H1 (cell line): Measurements from ENCODE around the gene OST4. TPM values are rescaled to one million over a fixed set of nuclear protein-coding genes. Genes with fewer than 3 reads are reported as not detected.

ENCODE experiments used
- CTCF ChIA-PET: fragments of 300-600 bp; sonication (Branson Sonifier 250); formaldehyde crosslinking; loops from one replicate; lab custom pipeline; 2021; ENCODE audit not compliant: partially characterized antibody; lab: Charles Lee
- POLR2A ChIA-PET: fragments of 300-600 bp; sonication (Branson Sonifier 250); formaldehyde crosslinking; loops from one replicate; lab custom pipeline; 2021; ENCODE audit warnings: inconsistent platforms; ENCODE audit not compliant: partially characterized antibody; lab: Charles Lee
- DNase-seq, 2 experiments: peaks; one replicate each; pipeline versions ENCODE4 v3.0.0 to v3.0.0-alpha.2; 2010 to 2022; ENCODE audit warnings: low spot score in 2 of 2, low read depth in 1 of 2, mixed read lengths in 1 of 2
- FAIRE-seq: peaks from 2 replicates; lab custom pipeline; 2011; peaks lifted over from hg19 to GRCh38; lab: Jason Lieb, UNC
- H2AFZ ChIP-seq: 2 replicates; pipeline ENCODE4 v1.8.1; 2012; ENCODE audit warnings: low read length, inconsistent platforms
- H2AK5ac ChIP-seq: 2 replicates; pipeline ENCODE4 v1.6.1; 2013; ENCODE audit warnings: low read depth, low read length
- H2BK120ac ChIP-seq: replicated peaks from 2 replicates; pipeline ENCODE3; 2013; ENCODE audit warnings: low read depth, low read length, inconsistent platforms
- H2BK12ac ChIP-seq: 2 replicates; pipeline ENCODE4 v1.6.1; 2013; ENCODE audit warnings: low read depth, low read length
- H2BK15ac ChIP-seq: 2 replicates; pipeline ENCODE4 v1.6.1; 2013; ENCODE audit warnings: low read length
- H2BK20ac ChIP-seq: 2 replicates; pipeline ENCODE4 v1.6.1; 2013; ENCODE audit warnings: low read length
- H2BK5ac ChIP-seq: 2 replicates; pipeline ENCODE4 v1.6.1; 2013; ENCODE audit warnings: low read depth, low read length
- H3K14ac ChIP-seq: 2 replicates; pipeline ENCODE4 v1.6.1; 2013; ENCODE audit warnings: inconsistent platforms; ENCODE audit not compliant: insufficient read length
- H3K18ac ChIP-seq: 2 replicates; pipeline ENCODE4 v1.6.1; 2013; ENCODE audit warnings: low read length; ENCODE audit errors: extremely low read depth
- H3K23ac ChIP-seq: 2 replicates; pipeline ENCODE4 v1.6.1; 2013; ENCODE audit warnings: inconsistent platforms; ENCODE audit not compliant: insufficient read length
- H3K23me2 ChIP-seq: 2 replicates; pipeline ENCODE4 v1.6.1; 2013; ENCODE audit warnings: low read depth, low read length
- H3K27ac ChIP-seq: 2 replicates; pipeline ENCODE4 v1.6.1; 2011; ENCODE audit warnings: low read depth, low read length, inconsistent platforms
- H3K27me3 ChIP-seq, 4 experiments: replicated peaks in 1 of 4; 1 replicate in 1 of 4; 2 replicates in 3 of 4; pipeline versions ENCODE4 v1.6.1 to v1.8.1; 2011 to 2013; ENCODE audit warnings: low read length in 3 of 4, mild to moderate bottlenecking in 3 of 4, inconsistent platforms in 2 of 4, mixed read lengths in 2 of 4, moderate library complexity in 1 of 4; ENCODE audit not compliant: control insufficient read depth in 3 of 4, insufficient read depth in 3 of 4; ENCODE audit errors: extremely low read depth in 1 of 4
- H3K36me3 ChIP-seq, 4 experiments: 2 replicates each; pipeline versions ENCODE4 v1.6.1 to v1.8.1; 2011 to 2013; ENCODE audit warnings: mild to moderate bottlenecking in 4 of 4, low read length in 3 of 4, moderate library complexity in 2 of 4, control low read depth in 1 of 4, inconsistent platforms in 1 of 4; ENCODE audit not compliant: insufficient read depth in 4 of 4, control insufficient read depth in 2 of 4
- H3K4ac ChIP-seq: replicated peaks from 2 replicates; pipeline ENCODE3; 2013; ENCODE audit warnings: low read length, low read depth, mixed read lengths, inconsistent platforms; ENCODE audit not compliant: insufficient read length
- H3K4me1 ChIP-seq, 4 experiments: replicated peaks in 1 of 4; 1 replicate in 1 of 4; 2 replicates in 3 of 4; pipeline versions ENCODE4 v1.6.1 to v1.8.1; 2011 to 2013; ENCODE audit warnings: low read length in 3 of 4, inconsistent platforms in 2 of 4, mixed read lengths in 1 of 4; ENCODE audit not compliant: insufficient read depth in 4 of 4, control insufficient read depth in 3 of 4
- H3K4me2 ChIP-seq, 2 experiments: 2 replicates each; pipeline versions ENCODE4 v1.6.1 to v1.8.1; 2011 to 2013; ENCODE audit warnings: low read depth in 2 of 2, low read length in 2 of 2, control low read depth in 1 of 2, inconsistent platforms in 1 of 2, mild to moderate bottlenecking in 1 of 2; ENCODE audit not compliant: insufficient read depth in 1 of 2
- H3K4me3 ChIP-seq, 4 experiments: fragments of 200-600, 300-600 bp in 1 of 4; sonication (generic), shearing (Covaris generic), sonication (Bioruptor Twin) in 1 of 4; 2 replicates each; pipeline versions ENCODE4 v1.5.1 to v1.8.1; 2011 to 2016; ENCODE audit warnings: low read length in 4 of 4, low read depth in 3 of 4, control low read depth in 2 of 4, inconsistent platforms in 2 of 4, mild to moderate bottlenecking in 2 of 4, mixed read lengths in 1 of 4, moderate library complexity in 1 of 4; ENCODE audit not compliant: insufficient read depth in 2 of 4; ENCODE audit errors: extremely low read depth in 1 of 4
- H3K56ac ChIP-seq: replicated peaks from 2 replicates; pipeline ENCODE3; 2013; ENCODE audit warnings: low read depth, mild to moderate bottlenecking, mixed read lengths, low read length, inconsistent platforms; ENCODE audit not compliant: insufficient read length
- H3K79me1 ChIP-seq: 2 replicates; pipeline ENCODE4 v1.6.1; 2013; ENCODE audit warnings: low read depth, low read length, control low read depth
- H3K79me2 ChIP-seq, 2 experiments: 2 replicates each; pipeline versions ENCODE4 v1.6.1 to v1.8.1; 2012 to 2013; ENCODE audit warnings: low read length in 2 of 2, mild to moderate bottlenecking in 2 of 2, inconsistent platforms in 1 of 2; ENCODE audit not compliant: insufficient read depth in 2 of 2, control insufficient read depth in 1 of 2
- H3K9ac ChIP-seq, 4 experiments: replicated peaks in 1 of 4; 1 replicate in 1 of 4; 2 replicates in 3 of 4; pipeline versions ENCODE4 v1.6.1 to v1.8.1; 2011 to 2013; ENCODE audit warnings: low read depth in 3 of 4, low read length in 3 of 4, control low read depth in 2 of 4, mild to moderate bottlenecking in 2 of 4, moderate library complexity in 2 of 4, inconsistent platforms in 1 of 4; ENCODE audit errors: extremely low read depth in 1 of 4
- H3K9me3 ChIP-seq, 2 experiments: 2 replicates each; pipeline versions ENCODE4 v1.6.1 to v1.8.1; 2012 to 2013; ENCODE audit warnings: mild to moderate bottlenecking in 2 of 2, moderate library complexity in 2 of 2, control low read depth in 1 of 2, inconsistent platforms in 1 of 2, low read depth in 1 of 2, low read length in 1 of 2, mixed read lengths in 1 of 2; ENCODE audit not compliant: insufficient read depth in 2 of 2
- H4K20me1 ChIP-seq, 2 experiments: replicated peaks in 1 of 2; 2 replicates each; pipeline versions ENCODE3 to v1.8.1; 2011 to 2013; ENCODE audit warnings: inconsistent platforms in 2 of 2, low read length in 2 of 2, mild to moderate bottlenecking in 1 of 2; ENCODE audit not compliant: insufficient read depth in 2 of 2, control insufficient read depth in 1 of 2
- H4K5ac ChIP-seq: 2 replicates; pipeline ENCODE4 v1.6.1; 2013; ENCODE audit warnings: low read length, low read depth, mixed read lengths, inconsistent platforms; ENCODE audit not compliant: insufficient read length
- H4K8ac ChIP-seq: 2 replicates; pipeline ENCODE4 v1.8.0; 2013; ENCODE audit warnings: mild to moderate bottlenecking, moderate library complexity, low read length, inconsistent platforms; ENCODE audit not compliant: insufficient read depth; ENCODE audit errors: extremely low read depth
- H4K91ac ChIP-seq: replicated peaks from 2 replicates; pipeline ENCODE3; 2013; ENCODE audit warnings: low read length, mixed read lengths, inconsistent platforms; ENCODE audit not compliant: insufficient read length
- BACH1 ChIP-seq: IDR thresholded peaks from 2 replicates; pipeline ENCODE4 v1.6.1; 2012; ENCODE audit warnings: low read length, improper control_type of control experiment
- BCL11A ChIP-seq, 2 experiments: IDR thresholded peaks; one replicate each; pipeline ENCODE4 v1.6.1; 2011; ENCODE audit warnings: low read depth in 2 of 2, low read length in 2 of 2, mild to moderate bottlenecking in 2 of 2
- EGR1 ChIP-seq: IDR thresholded peaks from 2 replicates; pipeline ENCODE4 v1.6.1; 2011; ENCODE audit warnings: low read depth, low read length, borderline replicate concordance
- HDAC6 ChIP-seq: IDR thresholded peaks from one replicate; pipeline ENCODE4 v1.7.1; 2012; ENCODE audit warnings: low read depth, mild to moderate bottlenecking, inconsistent platforms, low read length, moderate library complexity
- KDM1A ChIP-seq: fragments of 200-600, 300-600 bp; sonication (generic); IDR thresholded peaks from 2 replicates; pipeline ENCODE4 v1.7.1; 2016; ENCODE audit warnings: mild to moderate bottlenecking, low read length, borderline replicate concordance
- NANOG ChIP-seq: IDR thresholded peaks from 2 replicates; pipeline ENCODE4 v1.6.1; 2011; ENCODE audit warnings: low read length, low read depth, mild to moderate bottlenecking, inconsistent platforms; ENCODE audit not compliant: insufficient read depth, poor library complexity, severe bottlenecking
- NRF1 ChIP-seq: IDR thresholded peaks from 2 replicates; pipeline ENCODE4 v1.6.1; 2011; ENCODE audit warnings: mild to moderate bottlenecking, low read depth, low read length, improper control_type of control experiment
- PHF8 ChIP-seq: fragments of 200-600 bp; sonication (generic); conservative IDR thresholded peaks from 2 replicates; pipeline ENCODE4 v1.7.1; 2012; ENCODE audit warnings: low read depth, mild to moderate bottlenecking, inconsistent platforms, low read length, moderate library complexity
- POU5F1 ChIP-seq: IDR thresholded peaks from 2 replicates; pipeline ENCODE4 v1.6.1; 2011; ENCODE audit warnings: low read depth, mild to moderate bottlenecking, low read length, moderate library complexity
- RFX5 ChIP-seq: IDR thresholded peaks from 2 replicates; pipeline ENCODE4 v1.6.1; 2011; ENCODE audit warnings: low read depth, low read length, improper control_type of control experiment, borderline replicate concordance
- SIN3A ChIP-seq, 2 experiments: IDR thresholded peaks in 1 of 2; conservative IDR thresholded peaks in 1 of 2; 2 replicates each; pipeline ENCODE4 v1.6.1; 2011 to 2012; ENCODE audit warnings: low read length in 2 of 2, improper control_type of control experiment in 1 of 2, low read depth in 1 of 2, mild to moderate bottlenecking in 1 of 2
- SIX5 ChIP-seq: IDR thresholded peaks from 2 replicates; pipeline ENCODE4 v1.6.1; 2011; ENCODE audit warnings: mild to moderate bottlenecking, low read depth, low read length
- SRF ChIP-seq: IDR thresholded peaks from 2 replicates; pipeline ENCODE4 v1.6.1; 2011; ENCODE audit warnings: mild to moderate bottlenecking, low read depth, low read length, moderate library complexity
- YY1 ChIP-seq: IDR thresholded peaks from 2 replicates; pipeline ENCODE4 v1.6.1; 2011; ENCODE audit warnings: low read depth, mild to moderate bottlenecking, low read length
- WGBS, 2 experiments: shearing (Covaris generic) in 1 of 2; methylation state at CpG; one replicate each; pipeline versions ENCODE4 v1.1.6 to v1.1.7; 2013 to 2015; ENCODE audit warnings: low lambda C conversion rate in 2 of 2, mixed read lengths in 2 of 2, inconsistent platforms in 1 of 2, low coverage in 1 of 2, missing lambda C conversion rate in 1 of 2; ENCODE audit not compliant: insufficient replicate concordance in 2 of 2, insufficient coverage in 1 of 2, insufficient read length in 1 of 2; ENCODE audit errors: extremely low coverage in 1 of 2, missing lambda C conversion rate in 1 of 2; 5-methylcytosine and 5-hydroxymethylcytosine counted together
- polyA plus RNA-seq, 7 experiments: library from polyadenylated mRNA; depleted of rRNA in 3 of 7; stranded (reverse) in 5 of 7; unstranded in 2 of 7; fragments of >200 nt in 5 of 7; fragments of 200-250 nt in 2 of 7; gene quantifications; 1 replicate in 5 of 7; 2 replicates in 1 of 7; 4 replicates in 1 of 7; pipeline versions ENCODE4 v1.2.1 to v1.2.3, GENCODE V29; 2011 to 2013; ENCODE audit warnings: missing spikeins in 2 of 7, mixed read lengths in 2 of 7
- total RNA-seq: library from RNA; stranded (reverse); fragmentation: NEBNext Ultra II Directional; extraction: Animal tissue kit (Norgen Biotek cat#: 25700); gene quantifications from 2 replicates; pipeline ENCODE4 v1.2.1, GENCODE V29; 2021

The OST4 gene
- total and polyA plus RNA-seq, 2 of the 8 experiments (the other 6 are each of a cell fraction or from before 2014, with no cell fraction given), result 225 to 865 TPM

DNA sequence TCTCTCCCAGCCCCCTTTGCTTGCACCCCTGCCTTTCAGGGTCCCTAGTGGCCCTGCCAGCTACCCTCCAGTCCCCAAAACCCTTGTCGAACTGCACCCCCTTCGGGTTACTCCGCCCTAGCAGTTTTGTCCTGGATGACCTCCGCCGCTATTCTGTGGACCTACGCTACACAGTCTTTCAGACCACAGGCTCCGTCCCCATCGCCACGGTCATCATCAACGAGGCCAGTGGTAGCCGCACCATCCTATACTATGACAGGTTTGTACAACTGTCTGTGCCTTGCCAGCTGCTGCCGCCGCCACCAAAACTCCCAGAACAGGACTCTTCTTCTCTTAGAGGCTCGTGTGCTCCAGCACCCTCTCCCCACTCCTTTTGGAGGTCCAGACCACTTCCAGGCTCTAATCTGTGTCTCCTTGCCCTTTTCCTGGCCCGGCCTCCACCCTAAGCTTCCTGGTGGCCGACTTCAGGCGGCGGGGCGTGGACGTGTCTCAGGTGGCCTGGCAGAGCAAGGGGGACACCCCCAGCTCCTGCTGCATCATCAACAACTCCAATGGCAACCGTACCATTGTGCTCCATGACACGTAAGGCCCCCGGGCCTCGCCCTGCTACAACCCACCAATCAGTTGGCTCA is 23.0 kb upstream of the OST4 start:
- Histone ChIP-seq H3K36me3 (no peaks in the 10 kb centered on the region), H2BK12ac (no peak overlapping the region), H4K8ac (no peak overlapping the region), H3K23ac (no peak overlapping the region), H3K18ac (no peak overlapping the region), H3K23me2 (no peaks in the 10 kb centered on the region), H2BK15ac (no peak overlapping the region), H3K9me3 (no peaks in the 10 kb centered on the region), H4K5ac (no peak overlapping the region), H3K9ac (no peak overlapping the region), H3K4me1 (peaks cover 0 to 2% (median under 1%) of the 10 kb centered on the region in 4 experiments; a peak in 2 of 7 replicates), H3K79me2 (no peaks in the 10 kb centered on the region), H3K4me3 (no peak overlapping the region), H2BK120ac (no peak overlapping the region), H2AFZ (no peak overlapping the region), H3K27me3 (no peaks in the 10 kb centered on the region), H3K27ac (no peak overlapping the region), H3K79me1 (no peaks in the 10 kb centered on the region; the same call in 1 of the 2 replicates), H3K4me2 (no peak overlapping the region), H4K91ac (no peak overlapping the region), H2AK5ac (no peak overlapping the region), H3K56ac (no peak overlapping the region), H4K20me1 (peaks cover 0 to 6% of the 10 kb centered on the region in 2 experiments), H3K4ac (no peak overlapping the region), H2BK20ac (no peak overlapping the region), H3K14ac (no peak overlapping the region), H2BK5ac (no peak overlapping the region)
- no peak for FAIRE-seq
- 96% methylated on average over 24 of the region's 24 CpGs; no CpG with 5 or more reads in 1 of the 2 experiments for WGBS, 2 experiments
- ChIA-PET CTCF (interaction anchor here (0.6 to 12.7 kb wide), 11 partner anchors 9 to 157 kb away, joined by 3 to 120 read pairs (median 5); partner anchors contain the start of gene PREB), POLR2A (interaction anchor here (1.1 to 1.5 kb wide), 3 partner anchors 22 to 128 kb away, joined by 3 to 6 read pairs (median 4); no protein-coding TSS in a partner anchor)
- DNase-seq, result no peak
- no peak for TF ChIP-seq EGR1
- no peak for TF ChIP-seq PHF8
- no peak for TF ChIP-seq NRF1
- no peak for TF ChIP-seq NANOG
- TF ChIP-seq RFX5, result no peak
- no peak for TF ChIP-seq SRF
- TF ChIP-seq YY1, result no peak
- no peak for TF ChIP-seq HDAC6
- no peak for TF ChIP-seq BCL11A (IDR thresholded peaks at IDR 0.05; ENCODE audit: low read depth in 2 of 2, low read length in 2 of 2)
- no peak for TF ChIP-seq BACH1
- no peak for TF ChIP-seq POU5F1
- TF ChIP-seq SIN3A (conservative IDR thresholded peaks at IDR 0.05 in 1 of 2, IDR thresholded peaks at IDR 0.05 in 1 of 2; ENCODE audit: low read depth in 1 of 2, low read length in 2 of 2), result no peak
- no peak for TF ChIP-seq KDM1A
- no peak for TF ChIP-seq SIX5
